HG02571 (cell line): Measurements from ENCODE around the gene SERPINI2.

Experiments used
- ATAC-seq: cut with Tn5 transposase; IDR thresholded peaks from one replicate; pipeline ENCODE4 v1.9.1; 2021; ENCODE audit warnings: mild to moderate bottlenecking, moderate library complexity; ENCODE audit not compliant: unreplicated experiment

SERPINI2 gene, protein sequence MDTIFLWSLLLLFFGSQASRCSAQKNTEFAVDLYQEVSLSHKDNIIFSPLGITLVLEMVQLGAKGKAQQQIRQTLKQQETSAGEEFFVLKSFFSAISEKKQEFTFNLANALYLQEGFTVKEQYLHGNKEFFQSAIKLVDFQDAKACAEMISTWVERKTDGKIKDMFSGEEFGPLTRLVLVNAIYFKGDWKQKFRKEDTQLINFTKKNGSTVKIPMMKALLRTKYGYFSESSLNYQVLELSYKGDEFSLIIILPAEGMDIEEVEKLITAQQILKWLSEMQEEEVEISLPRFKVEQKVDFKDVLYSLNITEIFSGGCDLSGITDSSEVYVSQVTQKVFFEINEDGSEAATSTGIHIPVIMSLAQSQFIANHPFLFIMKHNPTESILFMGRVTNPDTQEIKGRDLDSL

DNA sequence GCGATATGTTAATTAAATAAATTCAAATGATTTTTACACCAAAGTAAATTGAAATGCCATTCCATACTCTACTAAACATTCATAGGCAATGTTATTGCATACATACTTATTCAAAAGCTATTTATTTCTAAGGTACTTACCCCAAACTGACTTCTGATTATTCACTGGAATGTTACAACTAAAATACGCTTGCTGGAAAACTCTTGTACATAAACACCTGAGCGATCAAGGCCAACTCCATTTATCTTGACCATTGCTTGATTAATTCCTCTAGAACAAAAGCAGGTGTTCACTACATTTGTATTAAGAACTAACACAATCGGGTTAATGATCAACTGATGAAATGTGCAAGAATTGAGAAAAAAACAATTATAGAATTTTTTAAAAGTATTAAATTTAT is at the start of gene SERPINI2:
TSS of gene SERPINI2 (minus strand) at position 180 of the 400 bp plus-strand sequence. CDS start 2,208 bp downstream, outside the sequence.
- no peak for ATAC-seq

DNA sequence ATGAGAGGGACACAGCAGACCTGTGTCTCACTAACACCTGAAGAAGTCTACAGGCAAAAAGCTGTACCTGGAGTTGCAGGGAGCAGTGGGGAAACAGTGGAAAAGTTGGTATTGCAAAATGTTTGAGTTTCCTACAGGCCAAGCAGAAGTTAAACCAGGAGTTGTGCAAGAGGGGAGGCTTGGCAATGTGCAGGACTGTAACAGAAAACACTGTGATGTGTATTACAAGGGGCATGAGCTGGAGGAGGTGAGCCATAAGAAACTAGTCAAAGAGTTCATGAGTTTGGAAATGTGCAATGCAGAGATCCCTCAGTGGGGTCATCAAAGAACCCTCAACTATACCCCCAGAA is 47.1 kb upstream of the SERPINI2 start:
- no peak for ATAC-seq

DNA sequence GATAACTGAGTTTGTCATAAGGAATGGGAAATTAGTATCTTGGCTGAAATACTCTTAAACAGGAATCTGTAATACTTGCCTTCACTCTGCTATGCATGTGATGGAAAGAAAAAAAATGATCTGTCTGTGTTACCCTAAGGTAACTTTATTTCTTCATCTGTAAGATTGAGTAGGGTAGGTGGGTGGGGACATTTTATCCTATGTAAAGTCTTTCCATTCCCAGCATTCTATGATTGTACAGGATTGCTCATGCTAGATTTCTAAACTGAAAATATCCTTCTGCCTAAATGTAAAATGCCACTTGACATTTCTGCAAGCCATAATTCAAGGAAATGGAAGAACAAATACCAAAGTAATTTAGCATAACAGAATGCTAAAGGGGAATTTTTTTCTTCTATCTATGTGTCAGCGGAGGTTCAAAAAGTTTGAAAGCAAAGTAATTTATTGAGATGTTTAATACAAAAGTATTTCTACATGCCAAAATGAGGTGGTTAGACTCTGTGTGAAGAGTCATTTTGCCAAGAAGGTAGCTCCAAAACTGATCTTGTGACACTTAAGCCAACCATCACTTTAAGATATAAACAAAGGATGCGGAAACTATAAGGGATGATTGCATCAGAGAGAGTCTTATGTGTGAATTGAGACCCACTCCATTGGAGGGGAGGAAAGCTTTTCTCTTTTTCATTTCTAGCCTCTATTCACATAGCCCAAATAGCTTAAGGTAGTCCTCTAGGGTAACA is 46.6 kb upstream of the SERPINI2 start:
- no peak for ATAC-seq

DNA sequence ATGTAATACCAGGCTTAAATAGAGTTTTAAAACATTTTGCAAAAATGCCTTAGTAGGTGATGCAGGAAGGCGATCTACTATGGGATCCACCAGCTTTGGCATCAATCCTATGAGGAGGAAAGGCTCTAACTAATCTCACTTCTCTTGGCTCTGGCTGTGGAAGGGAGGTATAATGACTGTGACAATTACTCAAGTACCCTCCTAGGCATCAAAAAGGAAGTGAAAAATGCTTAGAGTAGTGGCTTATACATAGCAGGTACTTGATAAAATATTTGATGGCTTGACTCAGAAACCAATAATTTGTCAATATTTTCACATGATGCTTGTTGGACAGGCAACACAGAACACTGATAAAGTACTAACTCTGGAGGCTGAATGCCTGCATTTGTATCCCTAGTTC is 34.1 kb upstream of the SERPINI2 start:
- no peak for ATAC-seq

DNA sequence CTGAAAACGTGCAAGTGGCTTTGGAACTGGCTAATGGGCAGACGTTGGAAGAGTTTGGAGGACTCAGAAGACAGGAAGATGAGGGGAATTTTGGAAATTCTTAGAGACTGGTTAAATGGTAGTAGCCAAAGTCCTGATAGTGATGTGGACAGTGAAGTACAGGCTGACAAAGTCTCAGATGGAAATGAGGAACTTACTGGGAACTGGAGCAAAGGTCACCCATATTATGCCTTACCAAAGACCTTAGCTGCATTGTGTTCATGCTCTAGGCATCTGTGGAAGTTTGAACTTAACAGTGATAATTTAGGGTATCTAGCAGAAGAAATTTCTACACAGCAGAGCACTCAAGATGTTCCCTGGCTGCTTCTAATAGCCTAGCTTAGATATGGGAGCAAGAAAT is 28.6 kb upstream of the SERPINI2 start:
- no peak for ATAC-seq

DNA sequence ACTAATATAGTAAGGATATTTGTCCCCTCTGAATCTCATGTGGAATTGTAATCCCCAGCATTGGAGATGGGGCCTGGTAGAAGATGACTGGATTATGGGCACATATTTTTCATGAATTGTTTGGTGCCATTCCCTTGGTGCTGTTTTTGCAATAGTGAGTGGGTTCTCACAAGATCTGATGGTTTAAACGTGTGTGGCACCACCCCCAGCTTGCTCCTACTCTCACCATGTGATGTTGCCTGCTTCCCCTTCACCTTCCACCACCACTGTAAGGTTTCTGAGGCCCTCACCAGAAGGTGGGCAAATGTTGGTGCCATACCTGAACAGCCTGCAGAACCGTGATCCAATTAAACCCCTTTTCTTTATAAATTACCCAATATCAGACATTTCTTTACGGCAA is 28.1 kb upstream of the SERPINI2 start:
- no peak for ATAC-seq

DNA sequence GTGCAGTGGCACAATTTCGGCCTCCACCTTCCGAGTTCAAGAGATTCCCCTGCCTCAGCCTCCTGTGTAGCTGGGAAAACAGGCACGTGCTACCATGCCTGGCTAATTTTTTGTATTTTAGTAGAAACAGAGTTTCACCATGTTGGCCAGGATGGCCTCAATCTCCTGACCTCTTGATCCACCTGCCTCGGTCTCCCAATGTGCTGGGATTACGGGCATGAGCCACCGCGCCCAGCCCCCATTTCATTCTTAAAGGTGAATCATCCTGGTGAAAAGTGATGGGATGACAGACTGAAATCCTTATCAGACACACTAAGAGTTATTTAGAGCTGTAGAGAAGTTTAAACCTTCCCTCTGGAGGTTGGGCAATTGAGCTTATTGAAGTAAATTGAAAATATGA is 24.1 kb upstream of the SERPINI2 start:
- ATAC-seq = no peak

DNA sequence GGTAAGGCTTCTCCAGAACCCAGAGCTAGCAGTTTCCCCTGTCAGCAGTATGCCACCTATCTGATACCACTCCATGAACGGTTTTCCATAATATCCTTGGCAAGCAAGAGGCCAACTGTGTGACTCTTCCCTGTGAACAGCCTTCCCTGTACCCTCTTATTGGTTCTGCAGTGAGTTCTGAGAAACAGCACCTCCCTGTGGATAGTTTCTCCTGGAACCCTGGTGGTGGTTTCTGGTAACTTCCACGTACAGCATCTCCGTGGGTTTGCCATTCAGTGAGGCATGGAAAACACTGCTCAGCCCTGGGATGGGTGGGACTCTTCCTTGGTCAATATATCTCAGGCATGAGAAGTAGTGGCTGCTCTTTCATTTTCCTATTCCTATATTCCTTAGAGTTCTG is 19.4 kb upstream of the SERPINI2 start:
- no peak for ATAC-seq

DNA sequence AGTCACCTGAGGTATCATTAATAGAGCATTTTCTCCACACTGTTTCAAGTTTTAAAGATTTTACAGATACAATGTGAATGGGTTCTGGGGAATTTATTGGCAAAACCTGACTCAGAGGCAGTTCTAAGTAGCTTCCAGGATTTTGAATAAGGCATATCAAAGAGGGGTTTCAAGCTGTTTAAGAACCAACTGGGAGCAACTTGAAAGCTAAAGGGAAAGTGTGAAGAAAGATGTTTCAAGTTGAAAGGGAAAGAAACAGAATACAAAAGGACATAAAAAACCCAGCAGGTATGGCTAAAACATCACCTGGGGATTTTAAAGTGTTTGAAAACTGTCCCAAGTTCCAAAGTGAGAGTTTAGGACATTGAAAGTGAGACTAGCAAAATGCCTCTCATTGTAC is 17.8 kb upstream of the SERPINI2 start:
- no peak for ATAC-seq

DNA sequence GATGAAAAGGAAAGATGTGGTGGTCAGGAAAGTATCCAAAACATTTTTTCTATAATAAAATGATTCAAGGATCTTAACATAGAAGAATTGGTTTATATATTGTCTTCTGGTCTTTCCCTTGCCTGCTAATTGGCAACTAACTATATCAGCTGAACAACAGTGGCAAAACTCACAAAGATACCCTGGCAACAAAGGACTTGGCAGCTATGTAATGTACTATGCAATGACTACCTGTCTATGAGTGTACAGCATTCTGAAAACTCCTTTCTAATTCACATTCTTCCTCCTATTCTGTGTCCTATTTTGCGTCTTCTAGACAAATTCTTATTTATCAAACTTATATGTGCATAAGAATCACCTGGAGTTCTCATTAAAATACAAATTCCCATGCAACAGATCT is 15.7 kb upstream of the SERPINI2 start:
- no peak for ATAC-seq

DNA sequence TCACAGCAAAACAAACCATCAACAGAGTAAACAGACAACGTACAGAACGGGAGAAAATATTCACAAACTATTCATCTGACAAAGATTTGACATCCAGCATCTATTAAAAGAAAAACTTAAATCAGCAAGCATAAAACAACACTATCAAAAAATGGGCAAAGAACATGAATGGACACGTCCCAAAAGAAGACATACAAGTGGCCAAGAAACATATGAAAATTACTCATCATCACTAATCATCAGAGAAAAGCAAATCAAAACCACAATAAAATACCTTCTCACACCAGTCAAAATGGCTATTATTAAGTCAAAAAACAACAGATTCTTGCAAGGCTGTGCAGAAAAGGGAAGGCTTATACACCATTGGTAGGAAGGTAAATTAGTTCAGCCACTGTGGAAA is 13.7 kb upstream of the SERPINI2 start:
- no peak for ATAC-seq

DNA sequence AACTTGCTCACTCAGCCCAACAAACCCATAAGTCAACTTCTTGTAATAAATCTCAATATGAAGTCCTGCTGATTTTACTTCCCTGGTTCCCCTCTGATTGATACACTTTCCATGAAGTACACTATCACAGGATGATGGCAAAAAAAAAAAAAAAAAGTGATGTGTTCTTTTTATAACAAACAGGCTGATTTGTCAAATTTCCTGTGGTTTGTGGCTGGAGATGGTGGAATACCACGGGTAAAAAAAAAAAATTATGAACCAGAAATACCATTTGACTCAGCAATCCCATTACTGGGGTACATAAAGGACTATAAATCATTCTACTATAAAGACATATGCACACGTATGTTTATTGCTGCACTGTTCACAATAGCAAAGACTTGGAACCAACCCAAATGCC is 10.7 kb upstream of the SERPINI2 start:
- ATAC-seq = no peak

DNA sequence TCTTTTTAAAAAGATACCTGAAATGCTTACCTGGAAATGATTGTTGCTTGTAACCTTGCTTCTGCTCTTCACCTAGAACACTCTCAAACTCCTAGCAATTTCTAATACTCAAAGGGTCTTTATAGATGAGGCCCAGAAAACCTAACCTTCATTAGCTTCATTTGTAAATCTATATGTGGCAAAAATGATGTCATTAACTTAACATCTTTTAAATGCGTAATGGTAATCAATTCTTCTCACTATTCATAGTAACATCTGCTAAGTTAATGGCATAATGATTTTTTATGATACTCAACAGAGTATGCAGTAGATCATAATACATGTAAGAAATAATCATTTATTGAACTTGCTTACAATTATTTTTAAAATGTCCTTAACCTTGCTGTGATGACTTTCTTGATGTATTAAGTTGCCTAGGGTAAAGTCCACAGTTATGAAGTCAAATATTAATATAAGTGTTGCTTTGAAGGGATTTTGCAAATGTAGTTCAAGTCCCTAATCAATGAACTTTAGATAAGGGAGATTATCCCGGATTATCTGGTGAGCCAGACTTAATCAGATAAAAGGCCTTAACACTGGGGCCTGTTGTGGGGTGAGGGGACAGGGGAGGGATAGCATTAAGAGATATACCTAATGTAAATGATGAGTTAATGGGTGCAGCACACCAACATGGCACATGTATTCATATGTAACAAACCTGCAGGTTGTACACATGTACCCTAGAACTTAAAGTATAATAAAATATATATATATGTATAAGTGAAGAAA is 10.1 kb upstream of the SERPINI2 start:
- no peak for ATAC-seq

DNA sequence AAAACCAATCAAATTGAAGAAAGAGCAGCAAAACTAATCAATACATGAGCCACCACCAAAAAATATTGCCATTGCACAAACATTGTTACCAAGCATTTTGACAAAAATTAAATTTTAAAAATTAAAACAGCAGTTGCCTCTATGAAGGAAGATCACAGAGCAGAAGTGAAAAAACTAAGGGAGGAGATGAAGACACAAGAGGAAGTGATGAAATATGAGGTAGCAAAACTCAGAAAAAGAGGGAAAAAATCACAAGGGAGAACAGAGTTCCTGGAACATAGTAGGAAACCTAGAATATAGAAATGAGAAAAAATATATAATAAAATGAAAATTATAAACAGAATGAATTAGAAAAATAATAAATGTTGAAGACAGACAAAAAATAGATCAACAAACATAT is 7.3 kb upstream of the SERPINI2 start:
- no peak for ATAC-seq

DNA sequence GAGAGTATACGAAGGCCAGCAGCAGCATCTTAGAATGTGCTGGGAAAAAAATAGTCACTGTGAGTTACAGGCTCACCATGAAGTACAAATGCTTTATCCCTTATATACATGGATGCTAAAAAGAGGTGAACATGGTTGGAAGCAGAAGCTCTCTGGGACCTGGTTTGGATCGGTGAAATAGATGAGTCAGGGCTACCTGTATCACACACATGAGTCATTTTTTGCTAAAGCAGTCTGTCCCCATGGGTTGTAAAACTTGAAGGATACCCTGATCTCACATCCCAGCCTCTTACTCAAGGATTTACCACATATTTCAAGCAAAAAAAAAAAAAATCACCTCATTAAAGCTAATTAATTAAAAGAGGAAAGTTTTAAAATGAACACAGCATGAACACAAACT is 6.9 kb upstream of the SERPINI2 start:
- no peak for ATAC-seq

DNA sequence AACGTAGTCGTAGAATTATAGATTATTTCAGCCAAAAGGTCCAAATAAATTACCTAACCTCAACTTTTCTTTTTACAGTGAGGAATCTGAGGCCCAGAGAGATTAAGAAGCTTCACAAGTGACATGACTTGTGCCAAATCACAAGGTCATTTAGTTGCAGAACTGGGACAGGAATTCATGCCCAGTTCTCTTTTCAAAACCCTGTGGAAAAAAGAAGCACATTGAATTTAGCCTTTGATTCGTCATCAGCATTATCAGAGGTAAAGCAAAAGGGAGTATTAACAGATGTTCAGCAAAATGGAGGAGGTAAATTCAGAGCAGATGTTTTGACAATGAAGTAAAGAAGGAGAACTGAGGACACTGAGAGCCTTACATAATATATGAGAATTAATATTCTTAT is 4.5 kb downstream of the SERPINI2 start:
- no peak for ATAC-seq

DNA sequence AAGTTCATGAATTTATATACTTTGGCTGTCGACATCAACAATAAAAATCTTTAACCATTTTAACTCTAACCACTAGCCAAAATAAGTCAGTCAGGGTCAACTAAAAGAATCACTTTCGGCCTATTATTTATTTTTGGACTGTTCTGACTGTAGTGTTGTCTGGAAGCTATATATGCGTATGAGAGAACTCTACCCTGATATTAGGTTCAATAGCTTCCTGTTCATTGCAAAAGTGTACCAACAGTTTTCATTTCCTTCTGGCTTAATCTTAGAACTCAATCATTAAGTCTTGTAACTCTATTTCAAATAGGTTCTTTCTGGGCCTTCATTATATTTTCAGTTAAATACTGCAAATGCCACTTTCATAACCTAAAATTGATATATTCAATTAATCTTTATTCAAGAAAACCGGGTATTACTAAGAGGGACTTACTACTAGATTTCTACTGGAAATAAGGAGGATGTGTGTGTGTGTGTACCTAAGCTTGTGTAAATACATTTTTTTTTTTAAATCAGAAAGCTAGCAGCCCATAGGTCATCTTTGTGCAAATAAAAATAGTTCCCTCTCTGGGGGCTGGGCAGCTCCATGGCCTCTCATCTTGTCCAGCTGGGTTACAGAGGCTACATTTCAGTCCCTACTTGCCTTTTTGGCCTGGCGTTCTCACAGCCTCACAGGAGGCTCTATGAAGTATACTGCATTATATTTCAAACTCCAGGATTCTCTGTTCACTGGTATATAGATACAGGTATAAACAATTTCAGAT is 5.8 kb downstream of the SERPINI2 start:
- ATAC-seq = no peak

DNA sequence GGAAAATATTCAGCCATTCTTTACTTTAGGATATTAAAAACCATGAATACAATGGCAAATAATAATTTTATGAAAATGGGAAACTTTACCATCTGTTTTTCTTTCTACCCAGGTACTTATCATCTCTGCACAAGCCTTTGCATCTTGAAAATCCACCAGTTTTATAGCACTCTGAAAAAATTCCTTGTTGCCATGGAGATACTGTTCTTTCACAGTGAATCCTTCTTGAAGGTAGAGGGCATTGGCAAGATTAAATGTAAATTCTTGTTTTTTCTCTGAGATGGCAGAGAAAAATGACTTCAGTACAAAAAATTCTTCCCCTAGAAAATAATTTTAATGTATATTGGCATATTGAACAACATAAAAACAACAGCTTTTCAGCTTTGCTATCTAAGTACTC is 6.9 kb downstream of the SERPINI2 start:
- ATAC-seq = no peak

DNA sequence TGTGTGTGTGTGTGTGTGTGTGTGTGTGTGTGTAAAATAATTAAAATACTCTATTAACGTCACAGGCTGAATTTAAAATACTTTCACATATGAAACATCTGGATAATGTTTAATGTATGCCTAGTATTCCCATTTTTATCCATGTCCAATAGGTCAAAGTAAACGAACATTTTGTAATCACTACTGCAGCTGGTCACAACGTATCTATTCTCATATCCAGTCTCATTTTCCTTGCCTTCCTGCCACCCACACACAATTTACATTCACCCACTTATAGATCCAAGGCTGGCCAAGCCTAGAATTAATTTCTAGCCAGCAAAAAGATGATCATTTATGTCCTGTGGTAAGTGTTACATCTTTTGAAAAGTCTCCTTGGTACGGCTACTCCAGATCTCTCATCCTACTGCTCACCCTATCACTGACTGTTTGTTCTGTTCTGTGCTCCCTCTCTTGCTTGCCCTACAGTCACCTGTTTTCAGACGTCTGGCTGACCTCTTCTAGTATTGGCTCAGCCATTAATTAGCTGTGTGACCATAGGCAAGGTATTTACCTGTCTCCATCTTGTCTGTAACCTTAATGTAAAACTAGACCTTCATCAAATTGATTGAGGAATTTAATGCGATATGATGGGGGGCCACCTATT is 17.6 kb downstream of the SERPINI2 start:
- no peak for ATAC-seq

DNA sequence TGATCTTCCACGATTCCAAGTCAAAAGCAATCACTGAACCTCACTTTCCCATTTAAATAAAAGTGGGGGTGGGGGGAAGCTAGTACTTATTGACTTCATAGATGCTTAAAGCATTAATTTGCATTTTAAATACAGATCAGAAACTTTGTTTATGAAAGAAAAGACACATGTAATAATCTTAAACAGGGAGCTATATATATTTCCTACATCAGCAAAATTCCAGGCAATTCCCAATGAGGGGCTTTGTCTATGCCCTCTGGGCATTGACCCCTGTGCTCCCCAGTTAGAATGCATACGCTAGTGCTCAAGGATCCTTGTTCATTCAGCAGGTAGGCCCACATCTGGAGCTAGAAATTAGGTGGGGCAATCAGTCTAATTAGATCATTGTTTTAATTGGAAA is 20.0 kb downstream of the SERPINI2 start:
- no peak for ATAC-seq

DNA sequence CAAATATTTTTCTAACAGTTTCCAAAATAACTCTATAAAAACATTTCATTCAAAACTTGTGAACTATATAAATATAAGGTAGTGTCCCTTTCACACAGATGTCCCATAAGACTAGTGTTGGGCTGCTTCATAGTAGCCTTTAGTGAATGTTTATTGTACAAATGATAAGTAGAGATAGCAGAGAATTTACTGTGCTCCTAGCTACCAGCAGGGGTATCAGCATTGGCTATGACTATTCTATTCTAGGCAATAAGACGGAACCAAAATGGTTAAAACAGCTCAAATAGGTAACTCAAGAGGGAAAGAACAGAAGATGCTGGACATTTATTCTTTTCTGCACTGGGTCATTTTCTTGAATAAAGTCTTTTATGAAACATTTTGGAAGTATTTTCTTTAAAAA is 22.6 kb downstream of the SERPINI2 start:
- no peak for ATAC-seq
